IMR-90 (cell line): ENCODE measurements around the gene SOS1. TPM values are rescaled to one million over a fixed set of nuclear protein-coding genes. Genes with fewer than 3 reads are reported as not detected.
"Not testable (repeated sequence)": the region's sequence is repeated elsewhere in the genome, so short reads cannot be mapped to it uniquely, and the experiment has no call there.

Experiments
- ATAC-seq: fragments of 200-7000 bp; cut with Tn5 transposase; 2 replicates; pipeline ENCODE4 v1.9.1; 2020; ENCODE audit warnings: low read depth, mild to moderate bottlenecking, moderate library complexity
- BruUV-seq: library from RNA; stranded (reverse); fragments of 400-500 nt; replicated peaks from 2 replicates; lab custom pipeline; 2021; lab: Mats Ljungman, UMichigan
- CTCF ChIA-PET: fragments of 300-600 bp; formaldehyde crosslinking; extraction: SDS; loops from one replicate; lab custom pipeline; 2021; ENCODE audit warnings: antibody characterized with exemption; lab: Yijun Ruan, JAX
- POLR2A ChIA-PET: fragments of 300-600 bp; sonication (Branson Sonifier 250); formaldehyde crosslinking; loops from one replicate; lab custom pipeline; 2022; ENCODE audit warnings: antibody characterized with exemption; ENCODE audit not compliant: unreplicated experiment; lab: Charles Lee
- DNase-seq: peaks from one replicate; pipeline ENCODE4 v3.0.0; 2013
- H2AFZ ChIP-seq: replicated peaks from 2 replicates; pipeline ENCODE3; 2013; ENCODE audit warnings: low read length, mild to moderate bottlenecking; ENCODE audit not compliant: poor library complexity
- H2AK5ac ChIP-seq: 2 replicates; pipeline ENCODE4 v1.6.1; 2013; ENCODE audit warnings: low read depth, low read length, inconsistent platforms
- H2AK9ac ChIP-seq: replicated peaks from 2 replicates; pipeline ENCODE3; 2013; ENCODE audit warnings: mild to moderate bottlenecking, low read depth, low read length, moderate library complexity; ENCODE audit not compliant: poor library complexity
- H2BK120ac ChIP-seq: 2 replicates; pipeline ENCODE4 v1.6.1; 2013; ENCODE audit warnings: low read depth, low read length, inconsistent platforms
- H2BK15ac ChIP-seq: 3 replicates; pipeline ENCODE4 v1.6.1; 2013; ENCODE audit warnings: low read depth, low read length, inconsistent platforms
- H2BK20ac ChIP-seq: 2 replicates; pipeline ENCODE4 v1.6.1; 2013; ENCODE audit warnings: low read depth, mild to moderate bottlenecking, inconsistent platforms, low read length, moderate library complexity
- H2BK5ac ChIP-seq: 2 replicates; pipeline ENCODE4 v1.6.1; 2013; ENCODE audit warnings: mild to moderate bottlenecking, low read depth, low read length, inconsistent platforms; ENCODE audit not compliant: poor library complexity, severe bottlenecking
- H3K14ac ChIP-seq: replicated peaks from 2 replicates; pipeline ENCODE4 v1.6.1; 2013; ENCODE audit warnings: low read depth, low read length, inconsistent platforms
- H3K18ac ChIP-seq: 2 replicates; pipeline ENCODE4 v1.6.1; 2013; ENCODE audit warnings: low read depth, low read length, control low read depth
- H3K23ac ChIP-seq: 2 replicates; pipeline ENCODE4 v1.6.1; 2013; ENCODE audit warnings: low read depth, low read length, inconsistent platforms
- H3K27ac ChIP-seq: 2 replicates; pipeline ENCODE4 v1.5.1; 2013; ENCODE audit warnings: mild to moderate bottlenecking, control low read depth, low read length; ENCODE audit not compliant: insufficient read depth
- H3K27me3 ChIP-seq: 2 replicates; pipeline ENCODE4 v1.6.1; 2013; ENCODE audit warnings: low read length; ENCODE audit not compliant: control insufficient read depth, insufficient read depth
- H3K36me3 ChIP-seq: 2 replicates; pipeline ENCODE4 v1.6.1; 2013; ENCODE audit warnings: low read length, mixed read lengths; ENCODE audit not compliant: control insufficient read depth, insufficient read depth
- H3K4ac ChIP-seq: 2 replicates; pipeline ENCODE4 v1.6.1; 2013; ENCODE audit warnings: low read depth, low read length, inconsistent platforms
- H3K4me1 ChIP-seq: 2 replicates; pipeline ENCODE4 v1.6.1; 2013; ENCODE audit warnings: low read length, mixed read lengths; ENCODE audit not compliant: control insufficient read depth, insufficient read depth
- H3K4me2 ChIP-seq: 2 replicates; pipeline ENCODE4 v1.6.1; 2013; ENCODE audit warnings: low read depth, mild to moderate bottlenecking, control low read depth, low read length, moderate library complexity
- H3K4me3 ChIP-seq: 2 replicates; pipeline ENCODE4 v1.5.1; 2013; ENCODE audit warnings: low read depth, mild to moderate bottlenecking, control low read depth, low read length, moderate library complexity; ENCODE audit not compliant: insufficient read depth
- H3K56ac ChIP-seq: 2 replicates; pipeline ENCODE4 v1.6.1; 2013; ENCODE audit warnings: low read length, inconsistent platforms; ENCODE audit not compliant: insufficient read depth; ENCODE audit errors: extremely low read depth
- H3K79me1 ChIP-seq, 2 experiments: 2 replicates each; pipeline ENCODE4 v1.6.1; 2013; ENCODE audit warnings: low read length in 2 of 2, inconsistent platforms in 1 of 2, low read depth in 1 of 2
- H3K9ac ChIP-seq: 2 replicates; pipeline ENCODE4 v1.6.1; 2013; ENCODE audit warnings: low read depth, low read length, control low read depth
- H3K9me1 ChIP-seq: 2 replicates; pipeline ENCODE4 v1.6.1; 2013; ENCODE audit warnings: low read length, inconsistent platforms; ENCODE audit not compliant: insufficient read depth
- H3K9me3 ChIP-seq: 2 replicates; pipeline ENCODE4 v1.6.1; 2013; ENCODE audit warnings: low read length; ENCODE audit not compliant: control insufficient read depth, insufficient read depth
- H4K20me1 ChIP-seq: 2 replicates; pipeline ENCODE4 v1.6.1; 2013; ENCODE audit warnings: low read length, inconsistent platforms; ENCODE audit not compliant: insufficient read depth
- H4K5ac ChIP-seq: 2 replicates; pipeline ENCODE4 v1.6.1; 2013; ENCODE audit warnings: mild to moderate bottlenecking, low read depth, low read length, control low read depth
- H4K8ac ChIP-seq, 2 experiments: 2 replicates each; pipeline ENCODE4 v1.6.1; 2013; ENCODE audit warnings: low read depth in 2 of 2, low read length in 2 of 2, control low read depth in 1 of 2, inconsistent platforms in 1 of 2
- H4K91ac ChIP-seq: 2 replicates; pipeline ENCODE4 v1.6.1; 2013; ENCODE audit warnings: low read depth, low read length, inconsistent platforms; ENCODE audit not compliant: insufficient read depth
- WGBS, 2 experiments: methylation state at CpG; one replicate each; pipeline versions ENCODE4 v1.1.5 to v1.1.7; 2013; ENCODE audit warnings: missing lambda C conversion rate in 2 of 2; ENCODE audit not compliant: insufficient read length in 1 of 2; ENCODE audit errors: extremely low coverage in 2 of 2; 5-methylcytosine and 5-hydroxymethylcytosine counted together
- dilution Hi-C: fragments of 300-500 bp; cut with HindIII; formaldehyde crosslinking; loops from one replicate; pipeline ENCODE4 v1.14.3; 2018; ENCODE audit warnings: low sequenced_read_pairs; ENCODE audit not compliant: unreplicated experiment
- in situ Hi-C: fragments of 300-500 bp; cut with MboI; formaldehyde crosslinking; loops from 3 replicates; pipeline ENCODE4 v1.14.3; 2019; ENCODE audit warnings: low sequenced_read_pairs, inconsistent platforms, mixed read lengths
- intact Hi-C: fragments of 100-400 bp; cut with micrococcal nuclease; formaldehyde crosslinking; loops from 2 replicates; pipeline ENCODE4 v1.10.0; 2022
- polyA plus RNA-seq, 3 experiments: library from polyadenylated mRNA; depleted of rRNA; stranded (reverse); fragments of >200 nt; gene quantifications; 2 replicates each; pipeline ENCODE4 v1.2.3, GENCODE V29; 2012; ENCODE audit warnings: low replicate concordance in 1 of 3
- total RNA-seq: library from RNA; depleted of rRNA; stranded (reverse); fragments of >200 nt; gene quantifications from 2 replicates; pipeline ENCODE4 v1.2.3, GENCODE V29; 2012

Gene SOS1
- total and polyA plus RNA-seq, 2 of the 4 experiments (the other 2 are of a cell fraction) = 8.2 to 11.2 TPM

- H4K5ac ChIP-seq, H4K91ac ChIP-seq, dilution Hi-C loops, H2BK5ac ChIP-seq, H3K4me1 ChIP-seq, H3K4me3 ChIP-seq, H3K4me2 ChIP-seq, H3K18ac ChIP-seq, H4K20me1 ChIP-seq, H3K14ac ChIP-seq, H2BK15ac ChIP-seq, H3K9ac ChIP-seq, ATAC-seq, H3K9me1 ChIP-seq, H2BK120ac ChIP-seq, H2AK5ac ChIP-seq, H3K27me3 ChIP-seq, DNase-seq, H4K8ac ChIP-seq, H3K9me3 ChIP-seq, POLR2A ChIA-PET, H3K23ac ChIP-seq, in situ Hi-C loops, BruUV-seq, H2BK20ac ChIP-seq, H3K56ac ChIP-seq, H3K27ac ChIP-seq, H3K4ac ChIP-seq, H2AFZ ChIP-seq, intact Hi-C loops, H2AK9ac ChIP-seq, H3K36me3 ChIP-seq, H3K79me1 ChIP-seq: not testable (repeated sequence)
- CTCF ChIA-PET = interaction anchor here (0.7 kb wide), 1 partner anchor 17 kb away, joined by 3 read pairs; no protein-coding TSS in a partner anchor
- 100% methylated on average over 1 of the region's 6 CpGs; no CpG with 5 or more reads in 1 of the 2 experiments for WGBS, 2 experiments
These were observed 184.3 kb downstream of the SOS1 start for GRCh38 chr2:38936516-38936915.
